GM12878 (cell line): ENCODE data around the gene ZNF215. TPM values are rescaled to one million over a fixed set of nuclear protein-coding genes. Genes with fewer than 3 reads are reported as not detected.

Experiments used
- ATAC-seq: fragments of 200-7000 bp; cut with Tn5 transposase; 3 replicates; pipeline ENCODE4 v1.9.1; 2020; ENCODE audit warnings: mild to moderate bottlenecking, moderate library complexity
- BruUV-seq: library from RNA; stranded (reverse); fragments of 400-500 nt; replicated peaks from 2 replicates; lab custom pipeline; 2021; lab: Mats Ljungman, UMichigan
- CTCF ChIA-PET: fragments of 300-600 bp; sonication (Branson Sonifier 250); formaldehyde crosslinking; extraction: SDS; loops from one replicate; lab custom pipeline; 2021; ENCODE audit warnings: inconsistent platforms; lab: Yijun Ruan, JAX
- POLR2A ChIA-PET: fragments of 350-600 bp; formaldehyde crosslinking; extraction: SDS; loops from one replicate; lab custom pipeline; 2021; ENCODE audit warnings: inconsistent platforms; lab: Charles Lee
- RAD21 ChIA-PET: fragments of 300-600 bp; sonication (Branson Sonifier 250); formaldehyde crosslinking; loops from one replicate; lab custom pipeline; 2023; ENCODE audit warnings: antibody characterized with exemption; ENCODE audit not compliant: unreplicated experiment; lab: Charles Lee
- SMC1A ChIA-PET: fragments of 300-600 bp; sonication (Branson Sonifier 250); formaldehyde crosslinking; loops from one replicate; lab custom pipeline; 2023; ENCODE audit not compliant: unreplicated experiment, uncharacterized antibody; lab: Charles Lee
- DNase-seq: peaks from one replicate; pipeline ENCODE4 v3.0.0-alpha.2; 2011; ENCODE audit warnings: low read depth, low spot score
- FAIRE-seq: peaks from 3 replicates; lab custom pipeline; 2011; peaks lifted over from hg19 to GRCh38; lab: Jason Lieb, UNC
- H2AFZ ChIP-seq: 2 replicates; pipeline ENCODE4 v1.6.0; 2011; ENCODE audit warnings: low read depth, low read length, control low read depth; ENCODE audit not compliant: control insufficient read depth
- H3K27ac ChIP-seq: 2 replicates; pipeline ENCODE4 v1.5.1; 2011; ENCODE audit warnings: control low read depth; ENCODE audit not compliant: control insufficient read depth, insufficient read depth
- H3K27me3 ChIP-seq, 2 experiments: replicated peaks in 1 of 2; 2 replicates each; pipeline versions ENCODE4 v1.6.0 to v1.6.1; 2011; ENCODE audit warnings: low read length in 1 of 2; ENCODE audit not compliant: control insufficient read depth in 2 of 2, insufficient read depth in 2 of 2
- H3K36me3 ChIP-seq, 2 experiments: 2 replicates each; pipeline ENCODE4 v1.5.1; 2011; ENCODE audit warnings: low read length in 1 of 2; ENCODE audit not compliant: control insufficient read depth in 2 of 2, insufficient read depth in 2 of 2
- H3K4me1 ChIP-seq: 2 replicates; pipeline ENCODE4 v1.6.1; 2011; ENCODE audit warnings: mild to moderate bottlenecking, low read length, moderate library complexity, mixed read lengths; ENCODE audit not compliant: control insufficient read depth, insufficient read depth
- H3K4me2 ChIP-seq: 2 replicates; pipeline ENCODE4 v1.6.0; 2011; ENCODE audit warnings: control low read depth; ENCODE audit not compliant: control insufficient read depth, insufficient read depth
- H3K4me3 ChIP-seq: fragments of 200-600 bp; sonication (generic); 2 replicates; pipeline ENCODE4 v1.5.1; 2016
- H3K79me2 ChIP-seq: 2 replicates; pipeline ENCODE4 v1.6.0; 2011; ENCODE audit warnings: low read length; ENCODE audit not compliant: control insufficient read depth, insufficient read depth
- H3K9ac ChIP-seq: 2 replicates; pipeline ENCODE4 v1.8.0; 2011; ENCODE audit warnings: low read length, control low read depth, mixed read lengths; ENCODE audit not compliant: control insufficient read depth, insufficient read depth
- H3K9me3 ChIP-seq: replicated peaks from 3 replicates; pipeline ENCODE4 v1.5.1; 2011; ENCODE audit warnings: mild to moderate bottlenecking, low read length; ENCODE audit not compliant: control insufficient read depth, insufficient read depth
- H4K20me1 ChIP-seq: 2 replicates; pipeline ENCODE4 v1.6.0; 2011; ENCODE audit not compliant: control insufficient read depth, insufficient read depth
- CHD4 ChIP-seq: fragments of 200-600 bp; sonication (generic); IDR thresholded peaks from 2 replicates; pipeline ENCODE4 v1.6.1; 2016; ENCODE audit warnings: mild to moderate bottlenecking
- RAD51 ChIP-seq: fragments of 450-650 bp; IDR thresholded peaks from 2 replicates; pipeline ENCODE4 v1.6.1; 2016; ENCODE audit warnings: moderate library complexity, mild to moderate bottlenecking, inconsistent platforms
- ZBTB4 ChIP-seq: fragments of 450-650 bp; formaldehyde crosslinking; IDR thresholded peaks from 2 replicates; pipeline ENCODE4 v1.4.0; 2022; ENCODE audit warnings: mild to moderate bottlenecking, moderate library complexity
- WGBS: methylation state at CpG from one replicate; pipeline ENCODE4 v1.1.6; 2016; ENCODE audit warnings: low lambda C conversion rate; ENCODE audit not compliant: insufficient replicate concordance, insufficient coverage; ENCODE audit errors: missing lambda C conversion rate; 5-methylcytosine and 5-hydroxymethylcytosine counted together
- in situ Hi-C: fragments of 300-500 bp; cut with MboI; formaldehyde crosslinking; loops from 9 replicates; pipeline ENCODE4 v1.14.3; 2018; ENCODE audit warnings: mixed read lengths
- intact Hi-C: fragments of 100-400 bp; cut with micrococcal nuclease; formaldehyde crosslinking; loops from one replicate; pipeline ENCODE4 v1.14.2; 2022; ENCODE audit not compliant: unreplicated experiment
- polyA plus RNA-seq, 11 experiments: library from polyadenylated mRNA; depleted of rRNA in 4 of 11; unstranded in 6 of 11; stranded (reverse) in 5 of 11; fragments of >200 nt; fragmentation: Nextera tagmentation in 4 of 11; fragmentation: Illumina TruSeq in 1 of 11; extraction: Ambion mirVana in 4 of 11; extraction: Trizol in 1 of 11; gene quantifications; 1 replicate in 1 of 11; 2 replicates in 10 of 11; pipeline versions ENCODE4 v1.2.1 to v1.2.3, GENCODE V29; 2011 to 2016; ENCODE audit warnings: inconsistent platforms in 2 of 11, missing spikeins in 2 of 11, low read depth in 1 of 11
- total RNA-seq, 4 experiments: library from RNA; depleted of rRNA in 3 of 4; stranded (reverse); fragments of >200 nt in 3 of 4; fragmentation: Illumina TruSeq in 1 of 4; extraction: Trizol in 1 of 4; gene quantifications; 2 replicates each; pipeline versions ENCODE4 v1.2.1 to v1.2.3, GENCODE V29; 2013 to 2021

The ZNF215 gene
- total and polyA plus RNA-seq, 10 of the 15 experiments (the other 5 are each of a cell fraction or from before 2014, with no cell fraction given): 1.5 to 3.7 (median 2.3) TPM

GRCh38 chr11:6931146-6931713 lies 5.0 kb downstream of the ZNF215 start:
- H3K27me3 ChIP-seq: no peaks in the 10 kb centered on the region
- no peaks in the 10 kb centered on the region for H3K9me3 ChIP-seq
- H3K4me1 ChIP-seq: 0 out of 2 replicates have a peak, but pooled peaks cover 10% of the 10 kb centered on the region
- H3K27ac ChIP-seq: no peak overlapping the region
- no peak overlapping the region for H2AFZ ChIP-seq
- RAD21 ChIA-PET: no interaction called here
- TF ChIP-seq CHD4: no peak
- TF ChIP-seq ZBTB4 (CRISPR knock-in tag): no peak
- TF ChIP-seq RAD51: no peak
- H4K20me1 ChIP-seq: no peaks in the 10 kb centered on the region
- peak; percentile 12 for ATAC-seq
- H3K79me2 ChIP-seq: no peaks in the 10 kb centered on the region
- FAIRE-seq: no peak
- BruUV-seq: no TSS peak
- in situ Hi-C loops: no loop called here
- H3K9ac ChIP-seq: no peak overlapping the region
- CTCF ChIA-PET: interaction anchor here (1.4 kb wide), 1 partner anchor 12 kb away, joined by 3 read pairs; no protein-coding TSS in a partner anchor
- DNase-seq: no peak
- 47% methylated on average over 3 of the region's 3 CpGs for WGBS
- no peak overlapping the region for H3K4me3 ChIP-seq
- SMC1A ChIA-PET: no interaction called here
- H3K36me3 ChIP-seq: no peaks in the 10 kb centered on the region
- H3K4me2 ChIP-seq: no peak overlapping the region
- intact Hi-C loops: no loop called here
- POLR2A ChIA-PET: no interaction called here
